ENCODE measurements around the gene TULP4. TPM values are rescaled to one million over a fixed set of nuclear protein-coding genes. Genes with fewer than 3 reads are reported as not detected.

TULP4 gene
- total RNA-seq, 2 donors from 2014 or later, result 111 to 119 TPM

GRCh38 chr6:158514176-158514575 is 201.9 kb downstream of the TULP4 start:
- H3K27ac ChIP-seq, result no peak overlapping the region
- H3K4me3 ChIP-seq, result no peak overlapping the region
- WGBS, result 88% methylated on average over 4 of the region's 4 CpGs
- no peaks in the 10 kb centered on the region for H3K9me3 ChIP-seq
- no peaks in the 10 kb centered on the region for H3K27me3 ChIP-seq (replicated peaks; ENCODE audit: insufficient read depth)
- no peaks in the 10 kb centered on the region for H3K36me3 ChIP-seq
- intact Hi-C loops (cut with DNase I), result loop anchor here (10.0 kb wide), 1 partner anchor 91 kb away; no protein-coding TSS in a partner anchor
- DNase-seq (ENCODE audit: low spot score), result no peak
- H3K4me1 ChIP-seq (replicated peaks), result no peaks in the 10 kb centered on the region
- TF ChIP-seq CTCF (IDR thresholded peaks at IDR 0.05) (no peak), POLR2AphosphoS5 (IDR thresholded peaks at IDR 0.05) (no peak), POLR2A (IDR thresholded peaks at IDR 0.05) (no peak)

- no peak for DNase-seq (ENCODE audit: low spot score)
- no peaks in the 10 kb centered on the region for H3K9me3 ChIP-seq
- TF ChIP-seq POLR2AphosphoS5 (IDR thresholded peaks at IDR 0.05) (no peak), CTCF (IDR thresholded peaks at IDR 0.05) (no peak), POLR2A (IDR thresholded peaks at IDR 0.05) (no peak)
- no peak overlapping the region for H3K4me3 ChIP-seq
- H3K27me3 ChIP-seq (replicated peaks; ENCODE audit: insufficient read depth), result no peaks in the 10 kb centered on the region
- H3K4me1 ChIP-seq (replicated peaks), result no peaks in the 10 kb centered on the region
- no peak overlapping the region for H3K27ac ChIP-seq
- intact Hi-C loops (cut with DNase I), result loop anchor here (10.0 kb wide), 1 partner anchor 90 kb away; no protein-coding TSS in a partner anchor
- no peaks in the 10 kb centered on the region for H3K36me3 ChIP-seq
- 97% methylated on average over 8 of the region's 8 CpGs for WGBS
Observed at GRCh38 chr6:158514991-158515390, 202.7 kb downstream of the TULP4 start.

- WGBS, result 39% methylated on average over 33 of the region's 33 CpGs
- no peak for TF ChIP-seq POLR2AphosphoS5 (IDR thresholded peaks at IDR 0.05)
- no peak for TF ChIP-seq CTCF (IDR thresholded peaks at IDR 0.05)
- TF ChIP-seq POLR2A (IDR thresholded peaks at IDR 0.05), result no peak
- no peak for DNase-seq (ENCODE audit: low spot score)
- H3K27me3 ChIP-seq (replicated peaks; ENCODE audit: insufficient read depth), result no peaks in the 10 kb centered on the region
- H3K9me3 ChIP-seq, result no peaks in the 10 kb centered on the region
- no peak overlapping the region for H3K27ac ChIP-seq
- H3K4me3 ChIP-seq, result no peak overlapping the region
- intact Hi-C loops (cut with DNase I), result loop anchor here (10.0 kb wide), 1 partner anchor 89 kb away; no protein-coding TSS in a partner anchor
- H3K4me1 ChIP-seq (replicated peaks), result no peaks in the 10 kb centered on the region
- H3K36me3 ChIP-seq, result no peaks in the 10 kb centered on the region
Observed at GRCh38 chr6:158516098-158516497, 203.8 kb downstream of the TULP4 start.

- WGBS, result 95% methylated on average over 8 of the region's 8 CpGs
- no peaks in the 10 kb centered on the region for H3K27me3 ChIP-seq (replicated peaks; ENCODE audit: insufficient read depth)
- TF ChIP-seq CTCF (IDR thresholded peaks at IDR 0.05) (no peak), POLR2A (IDR thresholded peaks at IDR 0.05) (no peak), POLR2AphosphoS5 (IDR thresholded peaks at IDR 0.05) (no peak)
- H3K27ac ChIP-seq, result no peak overlapping the region
- H3K4me1 ChIP-seq (replicated peaks), result no peaks in the 10 kb centered on the region
- H3K4me3 ChIP-seq, result no peak overlapping the region
- intact Hi-C loops (cut with DNase I), result loop anchor here (10.0 kb wide), 1 partner anchor 88 kb away; no protein-coding TSS in a partner anchor
- no peak for DNase-seq (ENCODE audit: low spot score)
- no peaks in the 10 kb centered on the region for H3K36me3 ChIP-seq
- H3K9me3 ChIP-seq, result no peaks in the 10 kb centered on the region
Observed at GRCh38 chr6:158517038-158517437, 204.8 kb downstream of the TULP4 start.

GRCh38 chr6:158517581-158517980 is 205.3 kb downstream of the TULP4 start:
- Histone ChIP-seq H3K27me3 (replicated peaks; ENCODE audit: insufficient read depth) (no peaks in the 10 kb centered on the region), H3K4me1 (replicated peaks) (no peaks in the 10 kb centered on the region), H3K9me3 (no peaks in the 10 kb centered on the region), H3K27ac (no peak overlapping the region), H3K4me3 (no peak overlapping the region), H3K36me3 (no peaks in the 10 kb centered on the region)
- no peak for DNase-seq (ENCODE audit: low spot score)
- WGBS, result 83% methylated on average over 5 of the region's 5 CpGs
- TF ChIP-seq CTCF (IDR thresholded peaks at IDR 0.05) (no peak), POLR2AphosphoS5 (IDR thresholded peaks at IDR 0.05) (no peak), POLR2A (IDR thresholded peaks at IDR 0.05) (no peak)
- intact Hi-C loops (cut with DNase I), result loop anchor here (10.0 kb wide), 1 partner anchor 87 kb away; no protein-coding TSS in a partner anchor

Measured in prostate gland (tissue), 2 donors.